Suprapubic skin (tissue), 4 donors: ENCODE results near the gene USP6NL. TPM values are rescaled to one million over a fixed set of nuclear protein-coding genes. Genes with fewer than 3 reads are reported as not detected.

Source experiments
- DNase-seq, 2 donors: peaks; one replicate each; pipeline ENCODE4 v3.0.0-alpha.2; 2019; ENCODE audit warnings: low spot score in 2 of 2
- H3K27ac ChIP-seq: fragments of 200-600 bp; sonication (generic); one replicate; pipeline ENCODE4 v1.5.1; 2019
- H3K27me3 ChIP-seq: fragments of 200-600 bp; sonication (generic); one replicate; pipeline ENCODE4 v1.5.1; 2019
- H3K36me3 ChIP-seq: fragments of 200-600 bp; sonication (generic); one replicate; pipeline ENCODE4 v1.5.1; 2019
- H3K4me1 ChIP-seq: fragments of 200-600 bp; sonication (generic); one replicate; pipeline ENCODE4 v1.5.1; 2019
- H3K4me3 ChIP-seq: fragments of 200-600 bp; sonication (generic); one replicate; pipeline ENCODE4 v1.5.1; 2019; ENCODE audit warnings: mild to moderate bottlenecking
- H3K9me3 ChIP-seq: fragments of 200-600 bp; sonication (generic); one replicate; pipeline ENCODE4 v1.5.1; 2019
- EP300 ChIP-seq: sonication (generic); formaldehyde crosslinking; IDR thresholded peaks from one replicate; pipeline ENCODE4 v1.6.1; 2017; ENCODE audit warnings: antibody characterized with exemption
- POLR2A ChIP-seq, 2 donors: fragments of 450-650 bp; IDR thresholded peaks; one replicate each; pipeline ENCODE4 v1.6.1; 2017; ENCODE audit warnings: antibody characterized with exemption in 2 of 2, mild to moderate bottlenecking in 2 of 2, moderate library complexity in 2 of 2
- POLR2AphosphoS5 ChIP-seq, 3 donors: sonication (generic); formaldehyde crosslinking; IDR thresholded peaks; one replicate each; pipeline ENCODE4 v1.6.1; 2017; ENCODE audit warnings: antibody characterized with exemption in 3 of 3
- WGBS: methylation state at CpG from one replicate; pipeline ENCODE4 v1.1.5; 2018; 5-methylcytosine and 5-hydroxymethylcytosine counted together
- total RNA-seq, 4 donors: library from RNA; depleted of rRNA; stranded (reverse); fragments of >200 nt; gene quantifications; one replicate each; pipeline ENCODE4 v1.1.0, GENCODE V29; 2016
- TF ChIP-seq, protein P1 (sequence below), 2 donors: fragments of 200-600 bp in 1 of 2; fragments of 450-650 bp in 1 of 2; sonication (generic) in 1 of 2; IDR thresholded peaks; one replicate each; pipeline ENCODE4 v1.5.1; 2016 to 2019; ENCODE audit warnings: antibody characterized with exemption in 2 of 2, mild to moderate bottlenecking in 1 of 2, moderate library complexity in 1 of 2

Gene USP6NL
- total RNA-seq, 4 donors from 2014 or later, result 23.2 to 33.8 (median 27.7) TPM

GRCh38 chr10:11568578-11568977 lies 42.9 kb downstream of the USP6NL start:
- peaks cover 2% of the 10 kb centered on the region for H3K4me1 ChIP-seq
- no peak overlapping the region for H3K27ac ChIP-seq
- H3K9me3 ChIP-seq, result no peaks in the 10 kb centered on the region
- H3K4me3 ChIP-seq, result no peak overlapping the region
- TF ChIP-seq POLR2AphosphoS5 (IDR thresholded peaks at IDR 0.05) (no peak), POLR2A (IDR thresholded peaks at IDR 0.05) (no peak), EP300 (no peak)
- TF ChIP-seq, protein P1, sequence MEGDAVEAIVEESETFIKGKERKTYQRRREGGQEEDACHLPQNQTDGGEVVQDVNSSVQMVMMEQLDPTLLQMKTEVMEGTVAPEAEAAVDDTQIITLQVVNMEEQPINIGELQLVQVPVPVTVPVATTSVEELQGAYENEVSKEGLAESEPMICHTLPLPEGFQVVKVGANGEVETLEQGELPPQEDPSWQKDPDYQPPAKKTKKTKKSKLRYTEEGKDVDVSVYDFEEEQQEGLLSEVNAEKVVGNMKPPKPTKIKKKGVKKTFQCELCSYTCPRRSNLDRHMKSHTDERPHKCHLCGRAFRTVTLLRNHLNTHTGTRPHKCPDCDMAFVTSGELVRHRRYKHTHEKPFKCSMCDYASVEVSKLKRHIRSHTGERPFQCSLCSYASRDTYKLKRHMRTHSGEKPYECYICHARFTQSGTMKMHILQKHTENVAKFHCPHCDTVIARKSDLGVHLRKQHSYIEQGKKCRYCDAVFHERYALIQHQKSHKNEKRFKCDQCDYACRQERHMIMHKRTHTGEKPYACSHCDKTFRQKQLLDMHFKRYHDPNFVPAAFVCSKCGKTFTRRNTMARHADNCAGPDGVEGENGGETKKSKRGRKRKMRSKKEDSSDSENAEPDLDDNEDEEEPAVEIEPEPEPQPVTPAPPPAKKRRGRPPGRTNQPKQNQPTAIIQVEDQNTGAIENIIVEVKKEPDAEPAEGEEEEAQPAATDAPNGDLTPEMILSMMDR (IDR thresholded peaks at IDR 0.05), result no peak
- DNase-seq, result no peak
- no peaks in the 10 kb centered on the region for H3K27me3 ChIP-seq
- no peaks in the 10 kb centered on the region for H3K36me3 ChIP-seq
- whole genome bisulfite sequencing, result 97% methylated on average over 1 of the region's 1 CpG

DNA sequence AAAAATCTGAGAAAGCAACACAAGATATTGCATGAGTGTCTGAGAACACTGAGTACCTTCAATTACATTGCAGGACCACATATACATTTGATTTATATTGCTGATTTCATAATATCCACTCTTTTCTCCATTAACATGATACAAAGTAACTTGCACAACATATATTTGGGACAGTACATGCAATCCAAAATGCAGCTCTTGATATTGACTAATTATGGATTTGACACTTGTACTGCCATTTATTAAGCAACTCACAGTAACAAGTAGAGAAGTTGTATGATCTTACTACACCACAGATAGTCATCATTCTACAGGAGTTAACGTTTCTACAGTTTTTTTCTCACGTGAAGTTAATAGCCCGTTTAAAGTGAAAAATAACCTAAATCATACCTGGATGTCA lies 46.7 kb downstream of the USP6NL start:
- H3K4me3 ChIP-seq, result no peak overlapping the region
- H3K27me3 ChIP-seq, result no peaks in the 10 kb centered on the region
- no peak for TF ChIP-seq POLR2A (IDR thresholded peaks at IDR 0.05)
- no peak for TF ChIP-seq POLR2AphosphoS5 (IDR thresholded peaks at IDR 0.05)
- TF ChIP-seq, protein P1 (IDR thresholded peaks at IDR 0.05), result no peak
- TF ChIP-seq EP300, result no peak
- no peaks in the 10 kb centered on the region for H3K9me3 ChIP-seq
- no peak overlapping the region for H3K27ac ChIP-seq
- H3K4me1 ChIP-seq, result no peaks in the 10 kb centered on the region
- 92% methylated on average over 3 of the region's 3 CpGs for WGBS
- DNase-seq, result no peak
- no peaks in the 10 kb centered on the region for H3K36me3 ChIP-seq

DNA sequence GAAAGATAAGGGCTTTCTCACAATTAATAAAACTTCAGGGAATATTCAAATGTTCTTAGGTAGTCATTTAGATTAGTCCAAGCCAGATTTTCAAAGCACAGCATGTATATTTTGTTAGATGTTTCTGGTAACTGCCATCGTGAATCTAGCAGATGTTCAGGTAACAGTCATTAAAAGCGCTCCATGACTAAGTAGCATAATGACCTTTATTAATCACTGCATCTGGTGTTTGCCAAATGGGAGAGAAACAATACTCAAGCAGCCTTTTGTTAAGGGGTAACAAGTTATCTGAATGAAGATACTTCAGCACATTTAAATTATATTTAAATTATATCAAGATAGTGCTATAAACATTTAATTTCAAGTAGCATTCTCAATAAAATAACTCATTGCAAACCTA lies 47.5 kb downstream of the USP6NL start:
- 55% methylated on average over 2 of the region's 2 CpGs for WGBS
- no peaks in the 10 kb centered on the region for H3K36me3 ChIP-seq
- no peak overlapping the region for H3K27ac ChIP-seq
- no peak overlapping the region for H3K4me3 ChIP-seq
- no peaks in the 10 kb centered on the region for H3K4me1 ChIP-seq
- H3K27me3 ChIP-seq, result no peaks in the 10 kb centered on the region
- TF ChIP-seq POLR2A (IDR thresholded peaks at IDR 0.05) (no peak), EP300 (no peak), POLR2AphosphoS5 (IDR thresholded peaks at IDR 0.05) (no peak)
- TF ChIP-seq, protein P1 (IDR thresholded peaks at IDR 0.05), result no peak
- H3K9me3 ChIP-seq, result no peaks in the 10 kb centered on the region
- DNase-seq, result no peak

DNA sequence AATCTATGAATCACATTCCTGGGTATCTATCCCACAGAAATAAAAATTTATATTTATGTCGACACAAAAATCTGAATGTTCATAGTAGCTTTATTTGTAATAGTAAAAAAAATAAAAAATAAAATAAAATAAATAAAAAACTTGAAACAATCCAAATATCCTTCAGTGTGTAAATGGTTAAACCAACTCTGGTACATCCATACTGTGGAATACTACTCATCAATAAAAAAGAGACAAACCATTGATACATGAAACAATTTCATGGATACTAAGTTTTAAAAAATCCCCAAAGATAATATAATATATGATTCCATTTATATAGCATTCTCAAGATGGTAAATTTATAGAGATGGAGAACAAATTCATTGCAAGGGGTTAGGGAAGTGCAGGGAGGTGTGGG lies 48.6 kb downstream of the USP6NL start:
- Histone ChIP-seq H3K9me3 (no peaks in the 10 kb centered on the region), H3K4me1 (no peaks in the 10 kb centered on the region), H3K27me3 (no peaks in the 10 kb centered on the region), H3K27ac (no peak overlapping the region), H3K4me3 (no peak overlapping the region), H3K36me3 (no peaks in the 10 kb centered on the region)
- DNase-seq, result no peak
- TF ChIP-seq POLR2A (IDR thresholded peaks at IDR 0.05), result no peak
- TF ChIP-seq EP300, result no peak
- TF ChIP-seq, protein P1 (IDR thresholded peaks at IDR 0.05), result no peak
- no peak for TF ChIP-seq POLR2AphosphoS5 (IDR thresholded peaks at IDR 0.05)
- WGBS, result 96% methylated on average over 1 of the region's 1 CpG

DNA sequence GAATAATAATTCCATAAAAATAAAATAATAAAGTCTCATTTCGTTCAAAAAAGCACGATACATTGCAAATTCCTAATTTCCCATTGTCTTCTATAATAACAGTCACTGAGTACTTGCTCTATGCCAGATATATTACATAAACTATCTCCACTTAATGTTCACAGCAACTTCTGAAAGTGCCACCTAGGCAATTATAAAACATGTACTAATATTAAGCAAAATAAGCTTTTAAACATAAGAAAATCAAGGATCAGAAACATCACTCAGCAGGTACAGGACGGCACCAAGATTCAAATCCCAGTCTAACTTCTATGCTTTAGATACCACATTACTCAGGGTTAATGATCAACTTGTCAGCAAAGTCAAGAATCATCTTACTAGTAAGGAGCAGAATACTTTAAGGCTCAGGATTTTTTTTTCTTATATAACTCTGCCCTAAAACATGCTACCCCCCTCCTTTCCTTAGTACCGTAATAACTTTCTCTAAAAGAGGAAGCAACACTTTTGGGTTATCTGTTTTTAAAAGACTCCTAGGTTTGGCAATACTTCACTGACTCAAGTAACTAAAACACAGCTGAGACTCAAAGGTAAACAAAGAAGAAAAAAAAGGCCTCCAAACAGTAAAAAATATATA lies 51.3 kb downstream of the USP6NL start:
- 89% methylated on average over 4 of the region's 4 CpGs for WGBS
- TF ChIP-seq POLR2A (IDR thresholded peaks at IDR 0.05) (no peak), EP300 (no peak), POLR2AphosphoS5 (IDR thresholded peaks at IDR 0.05) (no peak)
- TF ChIP-seq, protein P1 (IDR thresholded peaks at IDR 0.05), result no peak

More for the DNA sequence above, 51.3 kb downstream of the USP6NL start:
- Histone ChIP-seq H3K9me3 (no peaks in the 10 kb centered on the region), H3K27me3 (no peaks in the 10 kb centered on the region), H3K4me3 (no peak overlapping the region), H3K36me3 (no peaks in the 10 kb centered on the region), H3K27ac (no peak overlapping the region), H3K4me1 (no peaks in the 10 kb centered on the region)
- no peak for DNase-seq
